ENCODE measurements around the gene CXCR3. TPM values are rescaled to one million over a fixed set of nuclear protein-coding genes. Genes with fewer than 3 reads are reported as not detected.
"Not testable (repeated sequence)": the region's sequence is repeated elsewhere in the genome, so short reads cannot be mapped to it uniquely, and the experiment has no call there.

The CXCR3 gene
- total RNA-seq, 2 experiments from 2014 or later: 68.2 to 73.5 TPM

DNA sequence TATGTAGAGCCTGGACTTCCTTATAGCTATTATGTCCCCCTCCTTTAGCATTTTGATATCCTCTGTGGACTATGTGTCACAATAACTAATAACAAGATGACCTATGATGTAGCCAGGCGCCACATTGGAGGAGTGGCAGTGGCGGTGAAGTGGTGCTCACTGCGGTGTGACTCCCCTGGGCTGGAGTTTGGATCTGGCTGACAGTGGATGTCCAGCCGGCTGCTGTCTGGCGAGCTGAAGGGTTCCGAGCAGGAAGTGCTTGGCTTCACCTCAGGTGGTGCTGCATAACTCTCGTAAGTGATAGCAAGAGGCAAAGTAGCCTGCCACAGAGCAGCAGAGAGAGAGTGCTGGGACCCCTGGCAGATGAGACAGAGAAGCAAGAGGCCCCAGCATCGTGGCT, 25.1 kb downstream of the CXCR3 start:
- H3K27me3 Mint-ChIP-seq, H3K9me3 Mint-ChIP-seq, CTCF ChIA-PET, H3K27ac Mint-ChIP-seq, POLR2A ChIA-PET, DNase-seq, H3K4me1 Mint-ChIP-seq, H3K4me3 Mint-ChIP-seq: not testable (repeated sequence)
- H3K36me3 Mint-ChIP-seq (ENCODE audit: low read depth): peaks cover 13% of the 10 kb centered on the region

DNA sequence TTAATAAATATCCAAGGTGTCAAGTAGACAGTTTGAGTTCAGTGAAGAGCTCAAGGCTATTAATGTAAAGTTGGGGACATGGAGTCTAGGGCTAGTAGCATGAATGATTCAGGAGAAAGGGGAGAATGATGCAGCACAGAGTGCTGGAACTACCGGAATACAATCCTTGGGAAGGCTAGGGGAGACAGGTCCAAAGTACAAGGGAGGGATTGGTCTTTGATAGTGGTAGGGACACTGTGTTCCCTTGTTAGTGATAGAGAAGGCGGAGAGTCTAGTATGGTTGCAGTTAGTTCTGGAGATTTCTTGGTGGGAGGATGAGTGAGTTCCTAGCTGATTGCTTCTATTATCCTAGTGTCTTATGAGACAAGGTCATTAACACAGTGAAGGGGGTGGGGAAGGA, 31.4 kb downstream of the CXCR3 start:
- ChIA-PET POLR2A (no interaction called here), CTCF (no interaction called here)
- H3K27ac Mint-ChIP-seq: no peak overlapping the region

DNA sequence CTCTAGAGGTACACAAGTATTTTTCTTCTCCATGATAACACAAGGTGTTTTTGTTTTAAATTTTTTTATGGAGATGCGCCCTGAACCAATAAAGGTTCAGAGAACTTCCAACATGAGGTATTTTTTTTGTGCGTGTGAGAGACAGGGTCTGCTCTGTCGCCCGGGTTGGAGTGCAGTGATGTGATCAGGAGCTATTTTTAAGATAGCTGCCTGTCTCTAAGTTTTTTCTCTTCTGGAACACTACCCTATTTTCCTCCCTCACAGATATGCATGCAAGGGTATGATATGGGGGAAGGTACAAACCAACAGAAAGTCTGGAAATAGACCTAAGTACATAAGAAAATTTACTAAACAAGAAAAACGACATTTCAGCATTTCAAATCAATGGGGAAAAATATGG, 37.1 kb downstream of the CXCR3 start:
- no peak for DNase-seq
- ChIA-PET POLR2A (no interaction called here), CTCF (no interaction called here)
- Mint-ChIP-seq H3K4me3 (no peak overlapping the region), H3K27me3 (no peaks in the 10 kb centered on the region), H3K4me1 (peaks cover 3% of the 10 kb centered on the region), H3K36me3 (ENCODE audit: low read depth) (peaks cover 25% of the 10 kb centered on the region), H3K27ac (no peak overlapping the region), H3K9me3 (no peaks in the 10 kb centered on the region)

More for the DNA sequence above, 31.4 kb downstream of the CXCR3 start:
- Mint-ChIP-seq H3K27me3 (no peaks in the 10 kb centered on the region), H3K9me3 (no peaks in the 10 kb centered on the region), H3K36me3 (ENCODE audit: low read depth) (peaks cover 17% of the 10 kb centered on the region), H3K4me1 (peaks cover 9% of the 10 kb centered on the region), H3K4me3 (no peak overlapping the region)
- DNase-seq: no peak

DNA sequence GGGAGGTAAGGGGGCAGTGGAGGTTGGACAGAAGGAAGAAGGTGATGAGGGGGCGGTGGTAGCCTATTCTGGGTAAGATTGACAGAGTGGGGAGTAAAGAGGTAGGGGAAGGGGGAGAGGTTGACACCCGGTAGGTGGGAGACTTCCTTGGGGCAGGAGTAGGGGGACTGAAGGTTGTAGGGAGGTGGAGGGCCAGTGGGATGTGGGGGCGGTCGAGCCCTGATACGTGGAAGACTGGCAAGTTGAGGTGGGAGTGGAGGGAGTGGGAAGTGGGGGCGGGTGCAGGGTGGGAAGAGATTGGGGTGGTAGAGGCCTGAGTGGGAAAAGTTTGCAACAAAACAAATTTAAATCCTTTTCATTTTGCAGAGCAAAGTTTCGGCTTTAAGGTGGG, 38.3 kb downstream of the CXCR3 start:
- no peaks in the 10 kb centered on the region for H3K4me1 Mint-ChIP-seq
- no peak for DNase-seq
- H3K4me3 Mint-ChIP-seq: no peak overlapping the region
- no peak overlapping the region for H3K27ac Mint-ChIP-seq
- peaks cover 22% of the 10 kb centered on the region for H3K36me3 Mint-ChIP-seq (ENCODE audit: low read depth)
- CTCF ChIA-PET: no interaction called here
- H3K9me3 Mint-ChIP-seq: no peaks in the 10 kb centered on the region
- POLR2A ChIA-PET: no interaction called here
- no peaks in the 10 kb centered on the region for H3K27me3 Mint-ChIP-seq

DNA sequence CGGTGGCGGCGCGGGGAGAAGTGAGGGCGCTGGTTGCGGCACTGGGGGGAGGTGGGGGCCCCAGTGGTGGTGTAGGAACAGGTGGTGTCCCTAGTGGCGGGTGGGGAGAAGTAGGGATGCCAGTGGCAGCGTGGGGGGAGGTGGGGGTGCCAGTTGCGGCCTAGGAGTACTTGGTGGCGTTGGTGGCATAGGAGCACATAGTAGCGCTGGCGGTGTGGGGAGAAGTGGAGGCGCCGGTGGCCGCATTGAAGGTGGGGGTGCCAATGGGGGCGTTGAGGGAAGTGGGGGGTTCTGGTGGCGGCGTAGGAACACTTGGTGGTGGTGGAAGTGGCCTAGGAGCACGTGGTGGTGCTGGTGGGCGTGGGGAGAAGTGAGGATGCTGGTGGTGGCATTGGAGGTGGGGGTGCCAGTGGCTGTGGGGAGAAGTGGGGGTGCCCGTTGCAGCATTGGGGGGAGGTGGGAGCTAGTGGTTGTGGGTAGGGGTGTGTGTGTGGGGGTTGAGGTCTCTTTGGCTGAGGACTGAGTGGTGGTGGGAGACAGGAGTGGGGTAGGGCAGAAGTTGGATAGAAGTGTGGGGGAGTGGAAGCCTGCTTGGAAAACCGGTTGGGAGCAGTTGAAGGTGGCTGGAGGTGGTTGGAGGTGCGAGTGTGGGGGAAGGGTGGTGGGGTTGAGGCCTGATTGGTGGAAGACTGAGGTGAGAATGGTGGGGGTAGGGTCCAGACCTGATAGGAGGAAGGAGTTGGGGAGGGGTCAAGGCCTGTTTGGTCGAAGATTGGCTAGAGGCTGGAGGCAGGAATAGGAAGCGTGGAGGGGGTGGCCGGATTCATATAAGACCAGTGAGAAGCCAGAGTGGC, 38.9 kb downstream of the CXCR3 start:
- DNase-seq: no peak
- H3K4me3 Mint-ChIP-seq: no peak overlapping the region

DNA sequence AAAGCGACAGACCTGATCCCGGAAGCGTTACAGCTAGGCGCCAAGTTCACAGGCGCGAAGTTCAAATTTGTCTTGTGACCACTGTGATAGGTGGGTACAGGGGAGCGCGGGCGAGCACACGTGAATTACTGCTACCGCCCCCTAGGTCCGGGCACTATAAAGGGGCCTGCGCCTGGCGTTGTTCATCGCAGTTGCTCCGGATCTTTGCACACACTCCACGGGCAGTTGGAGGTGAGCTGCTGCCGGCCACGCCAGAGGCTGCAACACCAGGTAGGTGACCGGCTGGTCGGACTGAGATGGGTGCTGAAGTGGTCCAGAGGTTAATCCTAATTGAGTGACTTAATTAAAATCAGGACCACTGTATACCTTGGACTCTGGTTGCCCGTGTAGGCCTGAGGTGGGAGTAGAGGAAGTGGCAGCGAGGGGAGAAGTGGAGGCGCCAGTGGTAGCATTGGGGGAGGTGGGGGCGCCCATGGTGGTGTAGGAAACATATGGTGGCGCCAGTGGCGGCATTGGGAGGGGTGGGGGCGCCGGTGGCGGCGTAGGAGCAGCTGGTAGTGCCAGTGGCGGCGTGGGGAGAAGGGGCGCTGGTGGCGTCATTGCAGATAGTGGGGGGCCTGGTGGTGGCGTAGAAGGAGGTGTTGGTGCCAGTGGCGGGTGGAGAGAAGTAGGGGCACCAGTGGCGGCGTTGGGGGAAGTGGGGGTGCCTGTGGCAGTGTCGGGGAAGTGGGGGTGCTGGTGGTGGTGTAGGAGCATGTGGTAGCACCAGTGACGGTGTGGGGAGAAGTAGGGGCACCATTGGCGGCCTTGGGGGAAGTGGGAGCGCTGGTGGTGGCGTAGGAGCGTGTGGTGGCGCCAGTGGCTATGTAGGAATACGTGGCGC, 39.8 kb downstream of the CXCR3 start, which contains the start of gene GCNA:
TSS of gene GCNA (plus strand) at position 185 of the 883 bp plus-strand sequence. CDS start 2,385 bp downstream, outside the sequence.
- no peak within 1 kb of the TSS for H3K27ac Mint-ChIP-seq
- POLR2A ChIA-PET: no interaction called here

More for the DNA sequence above, 38.9 kb downstream of the CXCR3 start:
- no peak overlapping the region for H3K27ac Mint-ChIP-seq
- H3K27me3 Mint-ChIP-seq: no peaks in the 10 kb centered on the region
- CTCF ChIA-PET: no interaction called here
- no peaks in the 10 kb centered on the region for H3K9me3 Mint-ChIP-seq
- H3K36me3 Mint-ChIP-seq (ENCODE audit: low read depth): peaks cover 24% of the 10 kb centered on the region
- no peaks in the 10 kb centered on the region for H3K4me1 Mint-ChIP-seq
- POLR2A ChIA-PET: no interaction called here

DNA sequence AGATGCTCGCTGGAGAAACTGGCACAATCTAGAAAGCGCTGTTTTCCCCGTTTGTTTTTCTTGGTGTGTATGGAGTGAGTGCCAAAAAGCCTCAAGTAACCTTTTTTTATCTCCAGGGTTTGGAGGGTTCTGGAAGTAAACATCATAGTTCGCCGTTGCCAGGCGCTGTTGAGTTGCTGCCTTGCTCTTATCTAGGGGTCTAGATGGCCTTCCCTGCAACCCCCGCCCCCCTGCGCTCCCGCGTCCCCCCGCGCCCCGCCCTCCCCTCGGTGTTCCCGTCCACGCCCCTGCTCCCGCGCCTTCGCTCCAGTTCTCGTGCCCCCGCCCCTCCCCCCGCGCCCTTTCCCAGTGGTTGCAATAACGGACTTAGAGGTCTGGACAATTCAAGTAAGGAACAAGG, 40.6 kb downstream of the CXCR3 start:
- H3K9me3 Mint-ChIP-seq: no peaks in the 10 kb centered on the region
- ChIA-PET CTCF (no interaction called here), POLR2A (no interaction called here)
- DNase-seq: no peak
- H3K4me1 Mint-ChIP-seq: no peaks in the 10 kb centered on the region
- H3K27me3 Mint-ChIP-seq: no peaks in the 10 kb centered on the region
- H3K36me3 Mint-ChIP-seq (ENCODE audit: low read depth): peaks cover 34% of the 10 kb centered on the region
- H3K27ac Mint-ChIP-seq: no peak overlapping the region
- H3K4me3 Mint-ChIP-seq: no peak overlapping the region

More for the DNA sequence above, 39.8 kb downstream of the CXCR3 start, which contains the start of gene GCNA:
- Mint-ChIP-seq H3K9me3 (no peaks in the 10 kb centered on the region), H3K4me1 (no peaks in the 10 kb centered on the region), H3K4me3 (no peak within 1 kb of the TSS), H3K27me3 (no peaks in the 10 kb centered on the region), H3K36me3 (ENCODE audit: low read depth) (peaks cover 32% of the 10 kb centered on the region)
- CTCF ChIA-PET: no interaction called here
- DNase-seq: no peak

DNA sequence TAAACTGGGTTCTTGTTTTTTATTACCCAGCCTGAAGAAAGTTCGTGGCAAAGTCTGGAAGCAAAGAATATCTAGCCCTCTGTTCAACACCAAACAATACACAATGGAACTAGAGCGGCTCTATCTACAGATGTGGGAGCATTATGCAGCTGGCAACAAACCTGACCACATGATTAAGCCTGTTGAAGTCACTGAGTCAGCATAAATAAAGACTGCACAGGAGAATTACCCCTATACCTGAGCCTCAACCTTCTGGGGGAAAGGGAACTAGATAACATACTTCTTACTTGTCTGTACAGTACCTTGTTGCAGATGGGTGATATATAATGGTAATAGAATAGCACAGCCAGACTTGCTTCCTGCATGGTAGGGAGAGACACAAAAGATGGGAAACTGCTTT, 44.7 kb downstream of the CXCR3 start:
- POLR2A ChIA-PET: no interaction called here
- peak overlapping the region; percentile 19 for H3K27ac Mint-ChIP-seq
- no peaks in the 10 kb centered on the region for H3K4me1 Mint-ChIP-seq
- H3K9me3 Mint-ChIP-seq: no peaks in the 10 kb centered on the region
- H3K36me3 Mint-ChIP-seq (ENCODE audit: low read depth): peaks cover 36% of the 10 kb centered on the region
- DNase-seq: no peak
- CTCF ChIA-PET: no interaction called here
- no peak overlapping the region for H3K4me3 Mint-ChIP-seq
- no peaks in the 10 kb centered on the region for H3K27me3 Mint-ChIP-seq

DNA sequence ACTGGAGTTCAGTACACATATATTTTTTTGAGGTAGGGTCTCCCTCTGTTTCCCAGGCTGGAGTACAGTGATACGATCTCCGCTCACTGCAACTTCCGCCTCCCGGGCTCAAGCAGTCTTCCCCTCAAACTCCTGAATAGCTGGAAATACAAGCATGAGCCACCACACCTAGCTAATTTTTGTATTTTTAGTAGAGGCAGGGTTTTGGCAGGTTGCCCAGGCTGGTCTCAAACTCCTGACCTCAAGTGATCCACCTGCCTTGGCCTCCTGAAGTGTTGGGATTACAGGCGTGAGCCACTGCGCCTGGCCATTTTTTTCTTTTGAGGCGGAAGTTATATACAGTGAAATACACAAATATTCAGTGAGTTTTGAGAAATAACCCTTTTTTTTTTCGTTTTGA, 46.9 kb downstream of the CXCR3 start:
- POLR2A ChIA-PET, H3K4me3 Mint-ChIP-seq, H3K9me3 Mint-ChIP-seq, H3K27me3 Mint-ChIP-seq, H3K27ac Mint-ChIP-seq, H3K4me1 Mint-ChIP-seq, CTCF ChIA-PET, DNase-seq: not testable (repeated sequence)
- peaks cover 43% of the 10 kb centered on the region for H3K36me3 Mint-ChIP-seq (ENCODE audit: low read depth)

Other genes starting within 250 kb of the CXCR3 start
- 100 to 1,000 TPM; 345 to 362 TPM for gene OGT, start 85.4 kb downstream of the CXCR3 start, total RNA-seq
- 1 to 10 TPM; 4.7 to 5.9 TPM for gene GCNA, start 40.1 kb downstream of the CXCR3 start, total RNA-seq
- not detected for gene CXorf49, start 99.8 kb upstream of the CXCR3 start, total RNA-seq
- not detected for gene CXorf49B, start 144.8 kb upstream of the CXCR3 start, total RNA-seq